Measurements from ENCODE around the gene ALK.

DNA sequence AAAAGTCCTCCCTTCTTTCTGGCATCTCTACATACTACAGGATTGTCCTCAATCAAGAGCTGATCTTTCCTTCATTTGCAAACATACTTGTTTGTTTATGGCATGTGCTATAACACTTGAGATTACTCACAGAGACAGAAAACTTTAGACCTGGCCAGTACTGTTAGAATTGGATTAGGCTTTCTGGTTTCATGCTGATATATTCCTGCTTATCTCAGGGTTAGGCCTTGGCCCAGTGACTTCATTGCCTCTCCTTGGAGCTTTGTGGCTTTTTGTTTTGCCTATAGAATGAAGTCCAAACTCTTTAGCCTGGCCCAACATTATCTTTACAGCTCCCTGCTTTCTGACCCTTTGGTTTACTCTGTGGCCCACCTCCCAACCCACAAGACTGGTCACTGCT, 363.3 kb downstream of the ALK start:
- TF ChIP-seq, protein P1, sequence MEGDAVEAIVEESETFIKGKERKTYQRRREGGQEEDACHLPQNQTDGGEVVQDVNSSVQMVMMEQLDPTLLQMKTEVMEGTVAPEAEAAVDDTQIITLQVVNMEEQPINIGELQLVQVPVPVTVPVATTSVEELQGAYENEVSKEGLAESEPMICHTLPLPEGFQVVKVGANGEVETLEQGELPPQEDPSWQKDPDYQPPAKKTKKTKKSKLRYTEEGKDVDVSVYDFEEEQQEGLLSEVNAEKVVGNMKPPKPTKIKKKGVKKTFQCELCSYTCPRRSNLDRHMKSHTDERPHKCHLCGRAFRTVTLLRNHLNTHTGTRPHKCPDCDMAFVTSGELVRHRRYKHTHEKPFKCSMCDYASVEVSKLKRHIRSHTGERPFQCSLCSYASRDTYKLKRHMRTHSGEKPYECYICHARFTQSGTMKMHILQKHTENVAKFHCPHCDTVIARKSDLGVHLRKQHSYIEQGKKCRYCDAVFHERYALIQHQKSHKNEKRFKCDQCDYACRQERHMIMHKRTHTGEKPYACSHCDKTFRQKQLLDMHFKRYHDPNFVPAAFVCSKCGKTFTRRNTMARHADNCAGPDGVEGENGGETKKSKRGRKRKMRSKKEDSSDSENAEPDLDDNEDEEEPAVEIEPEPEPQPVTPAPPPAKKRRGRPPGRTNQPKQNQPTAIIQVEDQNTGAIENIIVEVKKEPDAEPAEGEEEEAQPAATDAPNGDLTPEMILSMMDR (IDR thresholded peaks at IDR 0.05): no peak
- no peak for TF ChIP-seq POLR2A (IDR thresholded peaks at IDR 0.05)

Measured in thyroid gland (tissue), 4 donors.